ENCODE data around the gene ARMC9.

DNA sequence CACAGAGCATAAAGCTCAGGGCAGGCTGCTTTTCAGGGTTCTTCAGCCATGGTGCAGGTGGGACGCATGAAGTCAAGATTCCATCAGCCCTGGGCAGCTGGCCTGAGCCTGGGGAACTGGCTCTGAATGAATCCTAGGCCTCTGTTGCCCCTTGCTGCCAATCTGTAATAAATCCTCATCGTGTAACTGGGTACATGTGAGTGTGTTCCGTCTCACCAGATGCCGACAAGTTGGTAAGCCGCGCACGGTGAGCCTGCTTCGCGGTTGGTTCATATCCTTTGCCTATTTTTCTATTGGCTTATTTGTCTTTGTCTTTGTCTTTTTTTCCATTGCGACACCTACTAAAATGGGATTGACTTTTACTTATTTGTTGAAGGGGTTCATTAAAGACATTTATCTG, 224.7 kb downstream of the ARMC9 start:
- TF ChIP-seq, protein P1, sequence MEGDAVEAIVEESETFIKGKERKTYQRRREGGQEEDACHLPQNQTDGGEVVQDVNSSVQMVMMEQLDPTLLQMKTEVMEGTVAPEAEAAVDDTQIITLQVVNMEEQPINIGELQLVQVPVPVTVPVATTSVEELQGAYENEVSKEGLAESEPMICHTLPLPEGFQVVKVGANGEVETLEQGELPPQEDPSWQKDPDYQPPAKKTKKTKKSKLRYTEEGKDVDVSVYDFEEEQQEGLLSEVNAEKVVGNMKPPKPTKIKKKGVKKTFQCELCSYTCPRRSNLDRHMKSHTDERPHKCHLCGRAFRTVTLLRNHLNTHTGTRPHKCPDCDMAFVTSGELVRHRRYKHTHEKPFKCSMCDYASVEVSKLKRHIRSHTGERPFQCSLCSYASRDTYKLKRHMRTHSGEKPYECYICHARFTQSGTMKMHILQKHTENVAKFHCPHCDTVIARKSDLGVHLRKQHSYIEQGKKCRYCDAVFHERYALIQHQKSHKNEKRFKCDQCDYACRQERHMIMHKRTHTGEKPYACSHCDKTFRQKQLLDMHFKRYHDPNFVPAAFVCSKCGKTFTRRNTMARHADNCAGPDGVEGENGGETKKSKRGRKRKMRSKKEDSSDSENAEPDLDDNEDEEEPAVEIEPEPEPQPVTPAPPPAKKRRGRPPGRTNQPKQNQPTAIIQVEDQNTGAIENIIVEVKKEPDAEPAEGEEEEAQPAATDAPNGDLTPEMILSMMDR (tag by site-specific recombination; IDR thresholded peaks at IDR 0.05): no peak
- TF ChIP-seq, protein P2, sequence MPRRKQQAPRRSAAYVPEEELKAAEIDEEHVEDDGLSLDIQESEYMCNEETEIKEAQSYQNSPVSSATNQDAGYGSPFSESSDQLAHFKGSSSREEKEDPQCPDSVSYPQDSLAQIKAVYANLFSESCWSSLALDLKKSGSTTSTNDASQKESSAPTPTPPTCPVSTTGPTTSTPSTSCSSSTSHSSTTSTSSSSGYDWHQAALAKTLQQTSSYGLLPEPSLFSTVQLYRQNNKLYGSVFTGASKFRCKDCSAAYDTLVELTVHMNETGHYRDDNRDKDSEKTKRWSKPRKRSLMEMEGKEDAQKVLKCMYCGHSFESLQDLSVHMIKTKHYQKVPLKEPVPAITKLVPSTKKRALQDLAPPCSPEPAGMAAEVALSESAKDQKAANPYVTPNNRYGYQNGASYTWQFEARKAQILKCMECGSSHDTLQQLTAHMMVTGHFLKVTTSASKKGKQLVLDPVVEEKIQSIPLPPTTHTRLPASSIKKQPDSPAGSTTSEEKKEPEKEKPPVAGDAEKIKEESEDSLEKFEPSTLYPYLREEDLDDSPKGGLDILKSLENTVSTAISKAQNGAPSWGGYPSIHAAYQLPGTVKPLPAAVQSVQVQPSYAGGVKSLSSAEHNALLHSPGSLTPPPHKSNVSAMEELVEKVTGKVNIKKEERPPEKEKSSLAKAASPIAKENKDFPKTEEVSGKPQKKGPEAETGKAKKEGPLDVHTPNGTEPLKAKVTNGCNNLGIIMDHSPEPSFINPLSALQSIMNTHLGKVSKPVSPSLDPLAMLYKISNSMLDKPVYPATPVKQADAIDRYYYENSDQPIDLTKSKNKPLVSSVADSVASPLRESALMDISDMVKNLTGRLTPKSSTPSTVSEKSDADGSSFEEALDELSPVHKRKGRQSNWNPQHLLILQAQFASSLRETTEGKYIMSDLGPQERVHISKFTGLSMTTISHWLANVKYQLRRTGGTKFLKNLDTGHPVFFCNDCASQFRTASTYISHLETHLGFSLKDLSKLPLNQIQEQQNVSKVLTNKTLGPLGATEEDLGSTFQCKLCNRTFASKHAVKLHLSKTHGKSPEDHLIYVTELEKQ (tag by site-specific recombination; IDR thresholded peaks at IDR 0.05; ENCODE audit: borderline replicate concordance): no peak
- TF ChIP-seq ZNF416 (tag by site-specific recombination; IDR thresholded peaks at IDR 0.05): no peak
- TF ChIP-seq YY1 (tag by site-specific recombination; IDR thresholded peaks at IDR 0.05): no peak
- no peak for TF ChIP-seq ZNF23 (tag by site-specific recombination; IDR thresholded peaks at IDR 0.05; ENCODE audit: borderline replicate concordance)
- TF ChIP-seq, protein P3, sequence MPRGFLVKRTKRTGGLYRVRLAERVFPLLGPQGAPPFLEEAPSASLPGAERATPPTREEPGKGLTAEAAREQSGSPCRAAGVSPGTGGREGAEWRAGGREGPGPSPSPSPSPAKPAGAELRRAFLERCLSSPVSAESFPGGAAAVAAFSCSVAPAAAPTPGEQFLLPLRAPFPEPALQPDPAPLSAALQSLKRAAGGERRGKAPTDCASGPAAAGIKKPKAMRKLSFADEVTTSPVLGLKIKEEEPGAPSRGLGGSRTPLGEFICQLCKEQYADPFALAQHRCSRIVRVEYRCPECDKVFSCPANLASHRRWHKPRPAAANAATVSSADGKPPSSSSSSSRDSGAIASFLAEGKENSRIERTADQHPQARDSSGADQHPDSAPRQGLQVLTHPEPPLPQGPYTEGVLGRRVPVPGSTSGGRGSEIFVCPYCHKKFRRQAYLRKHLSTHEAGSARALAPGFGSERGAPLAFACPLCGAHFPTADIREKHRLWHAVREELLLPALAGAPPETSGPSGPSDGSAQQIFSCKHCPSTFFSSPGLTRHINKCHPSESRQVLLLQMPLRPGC (tag by site-specific recombination; IDR thresholded peaks at IDR 0.05): no peak
- TF ChIP-seq, protein P4, sequence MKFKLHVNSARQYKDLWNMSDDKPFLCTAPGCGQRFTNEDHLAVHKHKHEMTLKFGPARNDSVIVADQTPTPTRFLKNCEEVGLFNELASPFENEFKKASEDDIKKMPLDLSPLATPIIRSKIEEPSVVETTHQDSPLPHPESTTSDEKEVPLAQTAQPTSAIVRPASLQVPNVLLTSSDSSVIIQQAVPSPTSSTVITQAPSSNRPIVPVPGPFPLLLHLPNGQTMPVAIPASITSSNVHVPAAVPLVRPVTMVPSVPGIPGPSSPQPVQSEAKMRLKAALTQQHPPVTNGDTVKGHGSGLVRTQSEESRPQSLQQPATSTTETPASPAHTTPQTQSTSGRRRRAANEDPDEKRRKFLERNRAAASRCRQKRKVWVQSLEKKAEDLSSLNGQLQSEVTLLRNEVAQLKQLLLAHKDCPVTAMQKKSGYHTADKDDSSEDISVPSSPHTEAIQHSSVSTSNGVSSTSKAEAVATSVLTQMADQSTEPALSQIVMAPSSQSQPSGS (tag by site-specific recombination; IDR thresholded peaks at IDR 0.05; ENCODE audit: low read depth): no peak
- TF ChIP-seq, protein P5, sequence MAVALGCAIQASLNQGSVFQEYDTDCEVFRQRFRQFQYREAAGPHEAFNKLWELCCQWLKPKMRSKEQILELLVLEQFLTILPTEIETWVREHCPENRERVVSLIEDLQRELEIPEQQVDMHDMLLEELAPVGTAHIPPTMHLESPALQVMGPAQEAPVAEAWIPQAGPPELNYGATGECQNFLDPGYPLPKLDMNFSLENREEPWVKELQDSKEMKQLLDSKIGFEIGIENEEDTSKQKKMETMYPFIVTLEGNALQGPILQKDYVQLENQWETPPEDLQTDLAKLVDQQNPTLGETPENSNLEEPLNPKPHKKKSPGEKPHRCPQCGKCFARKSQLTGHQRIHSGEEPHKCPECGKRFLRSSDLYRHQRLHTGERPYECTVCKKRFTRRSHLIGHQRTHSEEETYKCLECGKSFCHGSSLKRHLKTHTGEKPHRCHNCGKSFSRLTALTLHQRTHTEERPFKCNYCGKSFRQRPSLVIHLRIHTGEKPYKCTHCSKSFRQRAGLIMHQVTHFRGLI (tag by site-specific recombination; IDR thresholded peaks at IDR 0.05): no peak
- no peak for TF ChIP-seq ZNF16 (tag by site-specific recombination; IDR thresholded peaks at IDR 0.05; ENCODE audit: low read depth)
- TF ChIP-seq SETDB1 (IDR thresholded peaks at IDR 0.05; ENCODE audit: insufficient read length, low read length): no peak
- TF ChIP-seq, protein P6, sequence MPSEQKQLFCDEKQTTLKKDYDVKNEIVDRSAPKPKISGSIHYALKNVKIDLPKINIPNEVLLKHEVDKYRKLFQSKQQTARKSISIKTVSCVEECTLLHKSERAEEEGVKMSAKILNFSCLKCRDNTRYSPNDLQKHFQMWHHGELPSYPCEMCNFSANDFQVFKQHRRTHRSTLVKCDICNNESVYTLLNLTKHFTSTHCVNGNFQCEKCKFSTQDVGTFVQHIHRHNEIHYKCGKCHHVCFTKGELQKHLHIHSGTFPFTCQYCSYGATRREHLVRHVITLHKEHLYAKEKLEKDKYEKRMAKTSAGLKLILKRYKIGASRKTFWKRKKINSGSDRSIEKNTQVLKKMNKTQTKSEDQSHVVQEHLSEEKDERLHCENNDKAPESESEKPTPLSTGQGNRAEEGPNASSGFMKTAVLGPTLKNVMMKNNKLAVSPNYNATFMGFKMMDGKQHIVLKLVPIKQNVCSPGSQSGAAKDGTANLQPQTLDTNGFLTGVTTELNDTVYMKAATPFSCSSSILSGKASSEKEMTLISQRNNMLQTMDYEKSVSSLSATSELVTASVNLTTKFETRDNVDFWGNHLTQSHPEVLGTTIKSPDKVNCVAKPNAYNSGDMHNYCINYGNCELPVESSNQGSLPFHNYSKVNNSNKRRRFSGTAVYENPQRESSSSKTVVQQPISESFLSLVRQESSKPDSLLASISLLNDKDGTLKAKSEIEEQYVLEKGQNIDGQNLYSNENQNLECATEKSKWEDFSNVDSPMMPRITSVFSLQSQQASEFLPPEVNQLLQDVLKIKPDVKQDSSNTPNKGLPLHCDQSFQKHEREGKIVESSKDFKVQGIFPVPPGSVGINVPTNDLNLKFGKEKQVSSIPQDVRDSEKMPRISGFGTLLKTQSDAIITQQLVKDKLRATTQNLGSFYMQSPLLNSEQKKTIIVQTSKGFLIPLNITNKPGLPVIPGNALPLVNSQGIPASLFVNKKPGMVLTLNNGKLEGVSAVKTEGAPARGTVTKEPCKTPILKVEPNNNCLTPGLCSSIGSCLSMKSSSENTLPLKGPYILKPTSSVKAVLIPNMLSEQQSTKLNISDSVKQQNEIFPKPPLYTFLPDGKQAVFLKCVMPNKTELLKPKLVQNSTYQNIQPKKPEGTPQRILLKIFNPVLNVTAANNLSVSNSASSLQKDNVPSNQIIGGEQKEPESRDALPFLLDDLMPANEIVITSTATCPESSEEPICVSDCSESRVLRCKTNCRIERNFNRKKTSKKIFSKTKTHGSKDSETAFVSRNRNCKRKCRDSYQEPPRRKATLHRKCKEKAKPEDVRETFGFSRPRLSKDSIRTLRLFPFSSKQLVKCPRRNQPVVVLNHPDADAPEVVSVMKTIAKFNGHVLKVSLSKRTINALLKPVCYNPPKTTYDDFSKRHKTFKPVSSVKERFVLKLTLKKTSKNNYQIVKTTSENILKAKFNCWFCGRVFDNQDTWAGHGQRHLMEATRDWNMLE (tag by site-specific recombination; conservative IDR thresholded peaks at IDR 0.05; ENCODE audit: low read depth): no peak
- TF ChIP-seq TCF7L2 (IDR thresholded peaks at IDR 0.05; ENCODE audit: borderline replicate concordance, low read depth, low read length): no peak
- no peak for TF ChIP-seq FEZF1 (tag by site-specific recombination; IDR thresholded peaks at IDR 0.05)
